GM18951 (cell line): Measurements from ENCODE around the gene DUOX2.

Experiments
- POLR2A ChIP-seq: IDR thresholded peaks from 4 replicates; pipeline ENCODE4 v1.6.1; 2011; ENCODE audit warnings: mild to moderate bottlenecking; ENCODE audit not compliant: insufficient read length, insufficient read depth; ENCODE audit errors: extremely low read depth
- in situ Hi-C: fragments of 300-500 bp; cut with MboI; formaldehyde crosslinking; loops from one replicate; pipeline ENCODE4 v1.12.0; 2022; ENCODE audit warnings: low sequenced_read_pairs, mixed read lengths, inconsistent platforms; ENCODE audit not compliant: unreplicated experiment

Gene DUOX2

DNA sequence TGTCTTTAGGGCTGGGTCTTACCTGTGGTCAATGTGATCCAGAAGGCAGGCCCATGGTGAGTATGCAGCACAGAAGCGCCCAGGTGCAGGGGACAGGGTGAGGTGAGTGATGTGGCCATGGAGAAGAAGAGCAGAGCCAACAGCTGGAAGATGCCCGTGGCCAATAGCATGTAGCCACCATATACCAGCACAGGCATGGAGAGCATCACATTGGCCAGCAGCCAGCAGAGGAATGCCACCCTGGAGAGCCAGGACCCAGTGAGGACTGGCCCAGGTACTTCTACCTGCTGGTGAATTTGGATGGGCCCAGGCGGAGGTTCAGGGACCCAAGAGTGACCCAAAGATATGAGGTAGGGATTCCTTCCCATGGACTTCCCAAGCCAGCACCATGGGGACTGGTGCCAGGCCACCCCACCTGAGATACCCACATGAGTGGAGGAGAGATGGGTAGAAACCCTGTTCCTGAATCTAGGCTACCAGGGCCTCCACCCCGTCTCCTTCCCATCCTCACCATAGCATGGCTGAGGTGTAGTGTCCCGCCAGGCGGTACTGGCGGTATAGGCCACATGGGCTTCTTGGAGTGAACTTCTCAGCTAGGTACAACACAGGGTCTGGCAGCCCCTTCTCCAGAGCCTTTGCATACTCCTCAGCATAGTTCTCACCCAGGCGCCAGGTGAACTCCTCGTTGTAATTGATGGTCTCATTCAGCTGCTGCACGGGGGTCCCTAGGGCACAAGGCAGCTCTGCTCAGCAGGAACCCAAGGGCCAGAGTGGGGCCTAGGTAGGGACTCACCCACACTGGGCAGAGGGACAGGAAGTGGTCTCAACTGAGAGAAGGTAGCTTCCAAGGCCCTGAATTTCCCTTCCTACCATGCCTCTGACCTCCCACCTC, 6.4 kb upstream of the DUOX2 start:
- TF ChIP-seq POLR2A: no peak
- in situ Hi-C loops: no loop called here

DNA sequence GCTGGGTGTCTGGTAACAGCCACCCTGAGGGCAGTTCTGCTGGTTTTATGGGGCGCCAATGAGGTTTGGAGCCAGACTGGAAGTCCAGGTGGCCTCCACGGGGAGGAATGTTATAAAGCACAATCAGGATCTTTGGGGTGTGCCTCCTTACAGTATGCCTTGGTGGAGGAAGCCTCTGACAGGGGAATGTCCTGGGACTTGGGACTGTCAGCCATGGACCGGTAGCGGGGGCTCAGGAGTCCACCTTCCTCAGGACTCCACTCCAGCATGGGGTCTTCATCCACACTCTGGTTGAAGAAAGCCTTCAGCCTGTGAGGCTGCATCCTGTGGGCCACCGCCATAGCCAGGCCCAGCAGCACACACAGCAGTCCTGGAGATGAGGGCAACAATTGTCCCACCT, 5.0 kb upstream of the DUOX2 start:
- in situ Hi-C loops: no loop called here
- no peak for TF ChIP-seq POLR2A

DNA sequence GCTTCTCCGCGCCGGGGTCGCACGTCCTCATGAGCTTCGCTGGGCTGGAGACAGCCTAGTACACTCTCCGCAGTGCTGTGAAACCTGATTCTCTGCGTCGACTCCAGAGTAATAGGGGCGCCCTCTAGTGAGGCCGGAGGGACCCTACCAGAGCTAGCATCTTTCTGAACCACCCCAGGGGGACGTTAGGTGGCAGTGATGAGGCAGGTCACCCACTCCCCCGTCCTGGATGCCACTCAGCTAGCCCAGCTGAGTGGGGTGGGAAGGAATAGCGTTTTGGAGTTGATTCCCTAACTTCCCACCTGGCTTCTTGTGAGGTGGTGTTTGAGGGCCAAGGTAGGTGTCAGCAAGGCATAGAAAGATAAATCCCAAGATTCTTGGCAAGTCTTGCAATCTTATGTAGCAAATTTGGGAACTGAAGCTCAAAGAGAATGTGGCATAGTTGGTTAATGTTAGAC, 4.2 kb upstream of the DUOX2 start:
- in situ Hi-C loops: no loop called here
- TF ChIP-seq POLR2A: no peak

DNA sequence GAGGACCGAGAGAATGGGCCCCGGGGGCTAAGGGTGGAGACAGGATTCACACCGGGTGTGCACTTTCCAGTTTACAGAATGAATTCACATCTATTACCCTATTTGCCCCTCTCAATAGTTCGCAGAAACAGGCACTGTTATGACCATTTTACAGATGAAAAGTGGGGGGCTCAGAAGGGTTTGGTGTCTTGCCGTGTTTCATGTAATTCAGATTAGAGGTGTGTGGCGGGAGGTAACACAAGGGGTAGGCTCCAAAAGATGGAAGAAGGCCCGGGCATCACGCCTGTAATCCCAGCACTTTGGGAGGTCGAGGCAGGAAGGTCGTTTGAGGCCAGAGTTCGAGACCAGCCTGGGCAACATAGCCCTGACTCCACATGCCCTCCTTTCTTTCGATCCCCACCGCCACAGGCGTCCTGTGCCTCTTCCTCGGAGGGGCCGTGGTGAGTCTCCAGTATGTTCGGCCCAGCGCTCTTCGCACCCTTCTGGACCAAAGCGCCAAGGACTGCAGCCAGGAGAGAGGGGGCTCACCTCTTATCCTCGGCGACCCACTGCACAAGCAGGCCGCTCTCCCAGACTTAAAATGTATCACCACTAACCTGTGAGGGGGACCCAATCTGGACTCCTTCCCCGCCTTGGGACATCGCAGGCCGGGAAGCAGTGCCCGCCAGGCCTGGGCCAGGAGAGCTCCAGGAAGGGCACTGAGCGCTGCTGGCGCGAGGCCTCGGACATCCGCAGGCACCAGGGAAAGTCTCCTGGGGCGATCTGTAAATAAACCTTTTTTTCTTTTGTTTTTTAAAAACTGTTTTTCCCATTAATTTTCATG, 3.5 kb upstream of the DUOX2 start:
- TF ChIP-seq POLR2A: no peak
- in situ Hi-C loops: no loop called here

DNA sequence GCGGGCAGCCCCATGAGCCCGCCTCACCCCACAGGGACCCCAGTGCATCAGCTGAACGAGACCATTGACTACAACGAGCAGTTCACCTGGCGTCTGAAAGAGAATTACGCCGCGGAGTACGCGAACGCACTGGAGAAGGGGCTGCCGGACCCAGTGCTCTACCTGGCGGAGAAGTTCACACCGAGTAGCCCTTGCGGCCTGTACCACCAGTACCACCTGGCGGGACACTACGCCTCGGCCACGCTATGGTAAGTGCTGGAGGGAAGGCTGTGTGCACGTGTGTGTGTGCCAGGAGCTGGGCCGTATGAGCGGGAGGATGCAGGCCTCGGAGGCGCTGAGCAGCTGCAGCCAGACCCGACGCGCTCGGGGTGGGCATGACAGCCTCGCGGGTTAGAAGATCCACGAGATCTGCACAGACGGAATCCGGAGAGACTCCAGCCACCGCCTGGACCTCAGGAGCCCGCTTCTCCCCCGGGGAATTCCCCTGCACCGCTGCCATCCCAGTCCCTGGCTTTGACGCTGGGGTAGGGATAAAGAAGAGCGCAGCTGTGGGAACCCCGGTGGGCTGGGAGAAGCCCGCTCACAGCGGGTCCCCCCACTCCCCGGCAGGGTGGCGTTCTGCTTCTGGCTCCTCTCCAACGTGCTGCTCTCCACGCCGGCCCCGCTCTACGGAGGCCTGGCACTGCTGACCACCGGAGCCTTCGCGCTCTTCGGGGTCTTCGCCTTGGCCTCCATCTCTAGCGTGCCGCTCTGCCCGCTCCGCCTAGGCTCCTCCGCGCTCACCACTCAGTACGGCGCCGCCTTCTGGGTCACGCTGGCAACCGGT, 2.7 kb upstream of the DUOX2 start:
- TF ChIP-seq POLR2A: no peak
- in situ Hi-C loops: no loop called here

DNA sequence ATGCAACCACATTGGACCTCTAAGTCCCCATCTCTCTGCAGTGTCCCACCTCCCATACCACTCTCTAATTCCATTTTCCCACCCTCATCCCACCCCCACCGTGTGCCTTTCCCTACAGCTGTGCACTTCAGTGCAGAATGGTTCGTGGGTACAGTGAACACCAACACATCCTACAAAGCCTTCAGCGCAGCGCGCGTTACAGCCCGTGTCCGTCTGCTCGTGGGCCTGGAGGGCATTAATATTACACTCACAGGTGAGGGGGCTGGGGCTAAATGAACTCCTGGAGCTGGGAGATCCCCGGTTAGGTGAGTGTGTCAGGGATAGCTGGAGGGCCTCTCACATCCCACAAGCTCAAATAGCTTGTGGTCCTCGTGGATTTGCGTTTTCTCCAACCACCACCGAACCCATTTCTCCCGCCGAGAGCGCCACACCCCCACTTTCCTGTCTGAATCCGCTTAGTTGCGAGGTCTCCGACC, 2.1 kb upstream of the DUOX2 start:
- no peak for TF ChIP-seq POLR2A
- in situ Hi-C loops: no loop called here

DNA sequence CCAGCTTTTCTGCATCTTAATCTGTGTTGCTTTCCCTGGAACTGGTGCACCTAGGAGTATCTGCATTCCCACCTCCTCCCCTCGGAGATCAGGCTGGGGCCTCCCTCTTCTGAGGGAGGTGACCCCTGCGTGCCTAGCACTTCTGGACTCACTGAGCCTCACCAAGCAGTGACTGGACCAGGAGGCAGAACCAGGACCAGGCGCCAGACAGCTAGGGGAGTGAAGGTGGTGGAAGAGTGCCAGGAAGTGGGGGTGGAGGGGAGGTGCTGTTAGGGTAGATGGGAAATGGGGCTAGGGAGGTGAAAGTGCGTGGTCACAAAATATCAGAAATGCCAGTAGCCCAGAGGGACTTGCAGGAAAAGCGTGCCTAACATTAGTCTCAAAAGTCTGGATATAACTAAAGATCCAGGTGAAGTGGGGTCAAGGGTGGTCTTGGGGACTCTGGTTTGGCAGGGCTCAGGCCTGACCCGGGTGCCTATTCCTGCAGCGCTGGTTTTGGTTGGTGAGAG, 1.4 kb upstream of the DUOX2 start:
- TF ChIP-seq POLR2A: no peak
- in situ Hi-C loops: no loop called here

DNA sequence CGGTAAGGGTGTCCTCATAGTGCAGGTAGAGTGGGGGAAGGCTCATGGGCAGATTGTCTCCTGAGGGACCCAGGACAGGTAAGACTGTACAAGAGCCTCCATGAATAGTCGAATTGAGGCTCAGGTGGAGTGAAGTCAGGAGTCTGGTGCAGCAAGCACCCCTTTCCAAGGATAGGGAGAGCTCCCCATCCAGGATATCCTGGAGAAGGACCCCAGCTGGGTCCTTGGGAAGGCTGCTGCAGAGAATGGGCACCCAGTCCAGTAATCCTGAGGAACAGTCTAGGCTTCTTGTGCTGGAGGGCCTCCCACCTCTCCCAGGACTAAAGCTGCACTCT, 746 bp upstream of the DUOX2 start:
- TF ChIP-seq POLR2A: no peak
- in situ Hi-C loops: no loop called here

DNA sequence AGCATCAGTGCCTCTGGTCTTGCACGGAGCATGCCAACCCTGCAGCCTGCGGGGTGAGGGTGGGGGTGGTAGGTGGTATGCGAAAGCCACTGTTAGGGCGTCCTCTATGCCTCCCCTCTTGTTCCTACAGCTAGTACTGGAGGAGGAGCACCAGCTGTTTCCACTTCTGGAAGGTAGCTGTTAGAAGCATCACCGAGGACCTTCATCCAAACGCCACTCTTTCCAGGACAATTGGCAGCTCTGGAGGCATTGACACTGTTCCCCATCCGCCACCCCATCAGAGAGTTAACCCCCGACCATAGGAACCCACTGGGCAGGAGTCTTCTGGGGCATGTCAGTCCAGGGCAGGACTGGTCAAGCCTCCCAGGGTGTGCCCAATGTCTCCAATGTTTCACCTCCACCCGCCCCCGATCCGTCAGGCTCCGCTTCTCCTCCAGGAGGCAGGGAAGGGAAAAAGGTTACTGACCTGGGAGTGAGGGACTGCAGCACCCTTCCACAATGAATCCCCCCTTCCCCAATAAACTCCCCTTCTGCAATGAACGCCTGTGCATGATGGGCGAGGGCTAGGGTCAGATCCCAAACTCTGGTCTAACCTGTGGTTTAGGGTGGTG, 487 bp downstream of the DUOX2 start:
- TF ChIP-seq POLR2A: no peak
- in situ Hi-C loops: no loop called here

DNA sequence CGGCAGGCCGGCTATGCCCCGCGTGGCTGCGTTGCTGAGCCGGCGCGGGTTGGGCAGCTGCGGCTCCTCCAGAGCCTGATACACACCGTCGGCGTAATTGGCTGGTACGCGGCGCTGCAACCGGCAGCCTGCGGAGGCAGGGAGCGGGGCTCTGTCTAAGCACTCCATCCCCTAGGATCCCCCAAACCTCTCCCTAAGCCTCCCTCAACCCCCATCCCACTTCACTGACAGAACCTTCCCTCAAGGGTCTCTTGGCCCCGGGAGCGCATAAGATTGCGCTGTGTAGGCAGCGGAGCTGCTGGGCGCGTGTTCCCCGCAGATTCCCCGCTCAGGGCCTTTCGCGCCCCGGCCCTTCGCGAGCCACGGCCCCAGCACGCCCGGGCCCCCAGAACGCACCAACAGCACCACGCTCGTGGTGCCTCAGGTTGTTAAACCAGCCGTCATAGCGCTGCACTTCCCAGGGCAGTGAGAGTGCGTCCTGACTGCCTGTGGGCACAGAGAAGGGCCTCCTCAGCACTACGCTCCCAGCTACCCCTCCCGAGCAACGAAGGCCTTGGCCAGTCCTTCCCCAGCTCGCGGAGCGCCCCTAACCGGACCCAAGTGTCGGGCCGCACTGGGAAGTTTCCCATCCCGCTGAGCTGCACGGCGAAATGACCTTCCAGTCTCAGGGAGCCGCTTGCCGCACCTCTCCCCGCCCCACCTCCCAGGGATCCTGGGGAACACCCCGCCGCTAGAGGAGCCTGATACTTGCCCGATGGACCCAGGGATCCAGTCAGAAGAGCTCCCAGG, 1.2 kb downstream of the DUOX2 start:
- in situ Hi-C loops: no loop called here
- TF ChIP-seq POLR2A: no peak

DNA sequence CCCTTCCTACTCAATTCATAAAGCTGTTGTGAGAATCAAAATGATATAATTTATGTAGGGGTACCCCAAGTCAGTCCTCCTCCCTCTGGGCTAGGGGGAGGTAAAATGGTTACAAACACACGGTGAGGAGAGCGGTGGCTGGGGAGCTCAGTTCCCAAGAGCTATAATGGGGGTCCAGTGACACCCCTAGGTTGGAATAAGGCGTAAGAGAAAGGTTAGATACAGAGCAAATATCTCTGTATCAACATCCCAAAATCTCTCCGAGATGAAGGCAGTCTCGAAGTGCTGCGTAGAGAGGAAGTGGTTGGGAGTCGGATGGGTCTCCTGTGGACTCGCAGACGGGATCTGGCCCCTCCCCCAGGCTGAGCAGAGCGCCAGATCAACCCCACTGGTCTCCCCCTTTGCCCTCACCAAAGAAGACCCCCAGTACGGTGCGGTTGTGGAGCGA, 1.8 kb downstream of the DUOX2 start:
- in situ Hi-C loops: no loop called here
- no peak for TF ChIP-seq POLR2A

DNA sequence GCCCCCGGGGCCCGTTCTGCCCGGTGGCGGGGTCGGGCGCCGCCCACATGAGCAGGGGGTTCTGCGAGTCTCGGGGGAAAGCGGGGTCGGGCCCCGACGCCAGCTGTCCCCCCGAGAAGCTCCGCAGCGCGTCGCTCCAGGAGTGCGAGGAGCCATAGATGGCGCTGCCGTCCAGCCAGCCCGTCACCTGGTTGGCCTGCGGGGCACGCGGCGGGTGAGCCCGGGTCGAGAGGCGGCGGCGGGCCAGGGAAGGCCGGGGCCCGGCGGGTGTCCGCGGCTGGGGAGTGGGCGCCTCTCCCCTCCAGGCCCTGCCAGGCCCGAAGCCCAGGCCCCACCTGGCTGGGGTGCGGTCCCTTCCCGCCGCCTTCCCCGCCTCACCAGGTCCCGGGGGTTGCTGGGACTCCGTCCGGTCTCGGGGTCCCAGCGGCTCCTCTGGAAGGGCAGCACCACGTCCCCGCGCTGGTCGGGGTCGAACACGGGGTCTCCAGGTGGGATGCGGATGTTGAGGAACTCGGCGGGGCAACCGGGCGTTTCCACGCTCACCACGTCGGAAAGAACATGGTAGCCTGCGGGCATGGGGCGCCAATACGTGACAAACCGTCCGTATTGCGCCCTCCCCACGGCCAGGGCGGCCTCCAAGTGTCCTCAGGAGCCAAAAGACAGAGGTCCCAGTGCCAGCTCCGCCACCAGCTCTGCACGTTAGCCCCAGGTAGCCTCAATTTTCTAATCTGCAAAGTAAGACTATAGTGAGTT, 2.4 kb downstream of the DUOX2 start:
- TF ChIP-seq POLR2A: no peak
- in situ Hi-C loops: no loop called here
